ENCODE measurements around the gene SRRM3.

- TF ChIP-seq ZNF169 (tag by site-specific recombination; IDR thresholded peaks at IDR 0.05) (no peak), SALL2 (tag by site-specific recombination; IDR thresholded peaks at IDR 0.05; ENCODE audit: borderline replicate concordance) (no peak)
- TF ChIP-seq, protein P1, sequence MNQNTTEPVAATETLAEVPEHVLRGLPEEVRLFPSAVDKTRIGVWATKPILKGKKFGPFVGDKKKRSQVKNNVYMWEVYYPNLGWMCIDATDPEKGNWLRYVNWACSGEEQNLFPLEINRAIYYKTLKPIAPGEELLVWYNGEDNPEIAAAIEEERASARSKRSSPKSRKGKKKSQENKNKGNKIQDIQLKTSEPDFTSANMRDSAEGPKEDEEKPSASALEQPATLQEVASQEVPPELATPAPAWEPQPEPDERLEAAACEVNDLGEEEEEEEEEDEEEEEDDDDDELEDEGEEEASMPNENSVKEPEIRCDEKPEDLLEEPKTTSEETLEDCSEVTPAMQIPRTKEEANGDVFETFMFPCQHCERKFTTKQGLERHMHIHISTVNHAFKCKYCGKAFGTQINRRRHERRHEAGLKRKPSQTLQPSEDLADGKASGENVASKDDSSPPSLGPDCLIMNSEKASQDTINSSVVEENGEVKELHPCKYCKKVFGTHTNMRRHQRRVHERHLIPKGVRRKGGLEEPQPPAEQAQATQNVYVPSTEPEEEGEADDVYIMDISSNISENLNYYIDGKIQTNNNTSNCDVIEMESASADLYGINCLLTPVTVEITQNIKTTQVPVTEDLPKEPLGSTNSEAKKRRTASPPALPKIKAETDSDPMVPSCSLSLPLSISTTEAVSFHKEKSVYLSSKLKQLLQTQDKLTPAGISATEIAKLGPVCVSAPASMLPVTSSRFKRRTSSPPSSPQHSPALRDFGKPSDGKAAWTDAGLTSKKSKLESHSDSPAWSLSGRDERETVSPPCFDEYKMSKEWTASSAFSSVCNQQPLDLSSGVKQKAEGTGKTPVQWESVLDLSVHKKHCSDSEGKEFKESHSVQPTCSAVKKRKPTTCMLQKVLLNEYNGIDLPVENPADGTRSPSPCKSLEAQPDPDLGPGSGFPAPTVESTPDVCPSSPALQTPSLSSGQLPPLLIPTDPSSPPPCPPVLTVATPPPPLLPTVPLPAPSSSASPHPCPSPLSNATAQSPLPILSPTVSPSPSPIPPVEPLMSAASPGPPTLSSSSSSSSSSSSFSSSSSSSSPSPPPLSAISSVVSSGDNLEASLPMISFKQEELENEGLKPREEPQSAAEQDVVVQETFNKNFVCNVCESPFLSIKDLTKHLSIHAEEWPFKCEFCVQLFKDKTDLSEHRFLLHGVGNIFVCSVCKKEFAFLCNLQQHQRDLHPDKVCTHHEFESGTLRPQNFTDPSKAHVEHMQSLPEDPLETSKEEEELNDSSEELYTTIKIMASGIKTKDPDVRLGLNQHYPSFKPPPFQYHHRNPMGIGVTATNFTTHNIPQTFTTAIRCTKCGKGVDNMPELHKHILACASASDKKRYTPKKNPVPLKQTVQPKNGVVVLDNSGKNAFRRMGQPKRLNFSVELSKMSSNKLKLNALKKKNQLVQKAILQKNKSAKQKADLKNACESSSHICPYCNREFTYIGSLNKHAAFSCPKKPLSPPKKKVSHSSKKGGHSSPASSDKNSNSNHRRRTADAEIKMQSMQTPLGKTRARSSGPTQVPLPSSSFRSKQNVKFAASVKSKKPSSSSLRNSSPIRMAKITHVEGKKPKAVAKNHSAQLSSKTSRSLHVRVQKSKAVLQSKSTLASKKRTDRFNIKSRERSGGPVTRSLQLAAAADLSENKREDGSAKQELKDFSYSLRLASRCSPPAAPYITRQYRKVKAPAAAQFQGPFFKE (tag by site-specific recombination; IDR thresholded peaks at IDR 0.05; ENCODE audit: borderline replicate concordance) = no peak
These were observed 3.5 kb upstream of the SRRM3 start for GRCh38 chr7:76198202-76198601.

Data from HEK293 (cell line).